SH-SY5Y (cell line): ENCODE data around the gene TMEM209.

Source experiments
- GATA2 ChIP-seq: IDR thresholded peaks from 2 replicates; pipeline ENCODE4 v1.6.1; 2011; ENCODE audit warnings: mild to moderate bottlenecking, low read depth, low read length
- GATA3 ChIP-seq: IDR thresholded peaks from 2 replicates; pipeline ENCODE4 v1.6.1; 2011; ENCODE audit warnings: low read depth, mild to moderate bottlenecking, low read length, moderate library complexity

- TF ChIP-seq GATA2 = no peak
- TF ChIP-seq GATA3 = no peak
Measured at GRCh38 chr7:130218806-130219620, 13.8 kb upstream of the TMEM209 start.
